ENCODE measurements around the gene SLBP.

DNA sequence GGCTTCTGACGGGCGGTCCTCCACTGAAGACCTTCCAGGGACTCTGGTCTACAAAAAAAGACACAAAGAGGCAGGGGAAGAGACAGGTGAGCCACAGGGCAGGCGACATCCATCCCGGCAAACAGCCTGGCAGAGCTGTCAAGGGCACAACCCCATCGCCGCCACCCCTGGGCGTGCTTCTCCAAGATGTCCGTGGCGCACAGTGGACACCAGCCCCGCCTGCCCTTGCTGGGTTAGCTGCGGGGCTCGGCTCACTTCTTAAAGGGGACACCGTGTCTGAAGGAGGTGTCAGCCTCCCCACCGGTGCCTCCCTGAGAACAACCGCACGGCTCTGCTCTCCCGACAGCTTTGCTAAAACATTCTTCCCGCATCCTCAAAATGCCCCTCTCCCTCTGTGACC, 56.4 kb downstream of the SLBP start:
- TF ChIP-seq, protein P1, sequence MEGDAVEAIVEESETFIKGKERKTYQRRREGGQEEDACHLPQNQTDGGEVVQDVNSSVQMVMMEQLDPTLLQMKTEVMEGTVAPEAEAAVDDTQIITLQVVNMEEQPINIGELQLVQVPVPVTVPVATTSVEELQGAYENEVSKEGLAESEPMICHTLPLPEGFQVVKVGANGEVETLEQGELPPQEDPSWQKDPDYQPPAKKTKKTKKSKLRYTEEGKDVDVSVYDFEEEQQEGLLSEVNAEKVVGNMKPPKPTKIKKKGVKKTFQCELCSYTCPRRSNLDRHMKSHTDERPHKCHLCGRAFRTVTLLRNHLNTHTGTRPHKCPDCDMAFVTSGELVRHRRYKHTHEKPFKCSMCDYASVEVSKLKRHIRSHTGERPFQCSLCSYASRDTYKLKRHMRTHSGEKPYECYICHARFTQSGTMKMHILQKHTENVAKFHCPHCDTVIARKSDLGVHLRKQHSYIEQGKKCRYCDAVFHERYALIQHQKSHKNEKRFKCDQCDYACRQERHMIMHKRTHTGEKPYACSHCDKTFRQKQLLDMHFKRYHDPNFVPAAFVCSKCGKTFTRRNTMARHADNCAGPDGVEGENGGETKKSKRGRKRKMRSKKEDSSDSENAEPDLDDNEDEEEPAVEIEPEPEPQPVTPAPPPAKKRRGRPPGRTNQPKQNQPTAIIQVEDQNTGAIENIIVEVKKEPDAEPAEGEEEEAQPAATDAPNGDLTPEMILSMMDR (IDR thresholded peaks at IDR 0.05) = no peak
- no peak for TF ChIP-seq POLR2A (IDR thresholded peaks at IDR 0.05)
